GDM1 (cell line): ENCODE data around the gene DGKB.

Source experiments
- DNase-seq: peaks from one replicate; lab custom pipeline; 2025; lab: John Stamatoyannopoulos, UW

DGKB gene

GRCh38 chr7:14760730-14761478, 141.6 kb downstream of the DGKB start:
- DNase-seq = no peak

GRCh38 chr7:14759785-14760184, 142.8 kb downstream of the DGKB start:
- DNase-seq = no peak

DNA sequence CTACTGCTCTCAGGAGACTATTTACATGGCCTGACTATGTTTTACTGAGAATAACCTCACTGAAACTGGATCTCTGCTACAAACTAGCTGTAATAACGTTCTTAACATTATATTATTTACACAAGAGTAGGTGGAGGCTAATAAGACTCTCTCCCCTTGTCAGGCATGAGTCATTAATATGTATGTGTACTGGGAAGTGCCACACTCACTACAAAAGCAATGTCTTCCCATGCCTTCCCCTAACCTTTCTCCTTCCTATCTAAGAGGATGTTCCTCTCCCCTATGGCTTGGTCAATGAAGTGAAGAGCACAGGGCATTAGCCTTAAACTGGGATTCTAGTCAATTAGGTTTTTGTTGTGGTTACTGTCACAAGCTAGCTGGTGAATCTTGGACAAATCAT, 147.9 kb downstream of the DGKB start:
- no peak for DNase-seq

DNA sequence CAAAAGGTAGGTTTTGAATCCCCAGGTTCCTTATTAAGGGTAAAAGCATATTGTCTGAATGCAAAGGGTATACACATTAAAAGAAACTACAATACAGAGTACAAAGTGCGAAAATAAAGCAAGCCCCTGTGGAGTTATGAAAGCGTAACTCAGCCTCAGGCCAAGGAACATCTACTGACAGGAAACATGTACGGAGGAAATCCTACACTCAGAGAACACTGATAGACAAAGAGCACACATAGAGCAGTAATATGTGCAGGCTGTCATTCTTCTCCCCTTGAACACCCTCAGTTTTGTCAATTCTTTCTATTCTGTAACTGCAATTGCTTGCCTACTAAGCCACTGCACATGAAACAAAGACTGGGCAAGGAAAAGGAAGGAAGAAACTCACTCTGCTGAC, 150.2 kb downstream of the DGKB start:
- no peak for DNase-seq

- DNase-seq = peak; percentile 31
These were observed 151.1 kb downstream of the DGKB start for GRCh38 chr7:14751461-14751860.

DNA sequence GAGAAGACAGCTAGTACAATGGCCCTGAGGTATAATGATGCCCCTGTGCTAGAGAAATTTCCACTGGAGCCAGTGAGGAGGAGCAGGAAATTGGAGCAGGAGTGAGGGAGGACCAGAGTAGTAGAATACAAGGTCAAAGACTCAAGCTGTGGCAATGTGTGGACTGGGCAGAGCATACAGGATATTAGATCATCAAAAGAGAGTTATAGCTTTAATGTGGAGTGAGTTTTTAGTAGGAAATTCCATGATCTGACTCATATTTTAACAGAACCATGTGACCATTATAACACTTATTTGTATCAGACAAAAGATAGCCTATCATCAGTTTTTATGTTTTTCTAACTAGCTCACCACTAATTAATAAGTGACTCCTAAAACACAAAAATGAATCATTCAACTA, 154.1 kb downstream of the DGKB start:
- DNase-seq = no peak

- no peak for DNase-seq
These were observed 154.8 kb downstream of the DGKB start for GRCh38 chr7:14747701-14748100.

DNA sequence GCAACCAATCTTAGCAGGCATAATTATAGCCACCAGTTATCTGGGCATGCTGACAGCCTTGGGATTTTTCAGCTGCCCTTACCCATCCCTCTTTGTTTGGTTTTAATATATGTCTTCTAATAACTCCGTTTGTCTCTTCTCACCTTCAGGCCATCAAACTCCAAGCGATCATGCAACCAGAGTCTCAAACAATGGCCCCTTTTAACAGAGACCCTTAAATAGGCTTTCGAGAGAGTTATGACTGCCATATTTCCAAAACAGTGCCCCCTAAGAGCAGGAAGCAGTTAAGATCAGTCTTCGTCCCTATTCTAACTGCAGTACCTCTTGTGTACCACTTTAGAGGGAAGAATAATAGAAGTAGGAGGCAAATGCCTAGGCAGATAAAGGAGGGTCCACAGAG, 157.5 kb downstream of the DGKB start:
- no peak for DNase-seq

GRCh38 chr7:14740606-14741005, 161.9 kb downstream of the DGKB start:
- DNase-seq = no peak

GRCh38 chr7:14739841-14740185, 162.7 kb downstream of the DGKB start:
- DNase-seq = no peak

DNA sequence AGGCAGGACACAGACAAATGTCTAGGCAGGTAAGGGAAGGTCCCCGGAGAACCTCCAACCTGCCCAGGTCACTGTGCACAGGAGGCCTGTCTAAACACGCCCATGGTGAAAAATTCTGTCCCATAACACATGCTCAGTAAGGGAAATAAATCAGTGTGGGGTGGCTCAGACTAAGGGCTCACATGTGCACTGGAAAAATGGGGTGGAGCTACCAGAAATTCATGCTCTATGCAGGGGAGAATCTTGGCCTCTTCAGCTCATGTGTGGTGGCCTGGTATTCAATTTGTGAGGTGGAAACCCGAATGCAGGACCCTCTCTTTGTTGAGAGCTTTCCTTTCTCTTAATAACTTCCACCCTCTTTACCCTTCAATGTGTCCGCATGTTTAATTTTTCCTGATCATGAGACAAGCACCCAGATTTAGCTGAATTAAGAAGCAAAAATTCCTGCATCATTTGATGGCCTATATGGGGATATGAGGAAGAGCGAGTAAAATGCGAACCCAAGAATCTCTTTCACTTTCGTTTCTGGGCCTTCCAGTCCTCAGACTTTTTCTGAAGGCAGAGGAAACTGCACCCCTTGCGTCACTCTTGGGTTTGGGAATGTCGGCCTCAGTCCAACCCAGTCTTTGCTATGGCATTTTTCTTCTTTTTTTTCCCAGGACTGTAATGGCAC, 163.2 kb downstream of the DGKB start:
- DNase-seq = no peak

- peak; percentile 18 for DNase-seq
These were observed 164.5 kb downstream of the DGKB start for GRCh38 chr7:14738086-14738485.

DNA sequence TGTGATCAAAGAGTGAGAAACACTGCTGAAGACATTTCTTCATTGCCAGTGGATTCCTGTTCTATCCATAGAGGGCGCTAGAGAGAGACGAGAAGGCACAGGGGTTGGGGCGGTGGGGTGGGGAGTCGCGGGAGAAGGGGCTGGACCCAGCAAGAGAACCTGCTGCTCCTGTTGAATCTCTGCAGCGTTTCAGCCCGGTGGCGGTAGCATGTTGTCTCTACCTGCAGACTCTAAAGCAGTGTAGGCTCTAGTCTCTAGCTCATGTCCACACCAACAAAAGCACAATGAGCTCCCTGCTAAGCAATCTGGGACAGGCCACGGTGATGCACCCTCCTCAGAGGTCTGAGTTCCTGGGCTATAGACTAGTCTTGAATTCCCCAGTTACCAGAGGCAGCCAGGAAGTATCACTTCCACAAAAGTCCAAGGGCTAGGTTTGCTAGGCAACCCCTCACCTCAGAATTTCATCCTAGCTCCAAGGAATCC, 167.7 kb downstream of the DGKB start:
- DNase-seq = no peak

DNA sequence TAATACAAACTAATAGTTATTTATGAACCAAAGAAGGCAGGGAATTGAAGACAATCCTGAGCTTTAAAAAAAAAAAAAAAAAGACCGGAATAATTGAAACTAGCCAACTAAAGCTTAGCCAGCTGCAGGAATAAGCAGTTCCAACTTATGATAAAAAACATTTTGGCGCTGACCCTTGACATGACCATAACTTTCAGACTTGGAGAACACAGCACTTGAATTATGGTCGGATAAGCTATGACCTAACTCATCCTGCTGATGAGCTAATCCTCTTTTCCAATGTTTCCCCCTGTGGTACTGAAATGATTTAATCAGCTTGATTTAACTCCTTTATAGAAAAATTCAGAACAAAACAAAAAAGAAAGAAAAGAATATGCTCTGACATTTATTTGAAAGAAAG, 181.8 kb downstream of the DGKB start:
- DNase-seq = no peak

DNA sequence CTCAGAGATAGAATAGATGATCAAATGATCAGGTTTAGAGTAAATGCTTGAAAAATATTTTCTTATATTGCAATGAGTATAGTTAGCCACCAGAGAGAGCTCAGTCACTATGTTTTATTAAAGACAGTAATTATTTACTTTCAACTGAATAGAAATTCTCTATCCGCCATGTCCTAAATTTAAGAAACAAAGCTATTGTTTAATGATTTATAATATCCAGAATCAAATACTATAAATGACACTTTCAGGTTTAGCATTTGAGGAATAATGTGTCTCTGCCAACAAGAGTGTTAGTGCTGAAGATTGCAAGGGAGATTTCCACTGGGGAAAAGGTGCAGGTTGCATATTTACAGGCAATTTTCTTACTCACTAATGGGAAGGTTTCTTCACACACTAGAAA, 184.7 kb downstream of the DGKB start:
- no peak for DNase-seq

- no peak for DNase-seq
These were observed 185.4 kb downstream of the DGKB start for GRCh38 chr7:14717169-14717568.

GRCh38 chr7:14714161-14714728, 188.3 kb downstream of the DGKB start:
- no peak for DNase-seq

DNA sequence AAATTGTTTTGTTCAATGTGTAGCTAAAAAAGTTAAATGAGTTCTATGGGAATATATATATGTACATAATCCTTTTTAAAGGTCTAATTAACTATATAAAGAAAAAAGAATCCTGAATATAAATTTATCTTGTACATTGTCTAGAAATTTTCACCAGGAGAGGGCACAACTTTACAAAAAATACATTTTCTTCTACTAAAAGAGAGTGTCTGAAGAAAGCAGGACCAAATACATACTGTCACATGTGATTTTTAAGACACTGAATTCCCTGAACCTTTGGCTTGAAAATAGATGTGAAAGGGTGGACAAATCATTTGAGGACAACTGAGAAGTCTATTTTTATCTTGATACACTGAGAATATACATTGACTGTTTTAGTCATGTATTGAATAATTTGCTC, 204.3 kb downstream of the DGKB start:
- no peak for DNase-seq

DNA sequence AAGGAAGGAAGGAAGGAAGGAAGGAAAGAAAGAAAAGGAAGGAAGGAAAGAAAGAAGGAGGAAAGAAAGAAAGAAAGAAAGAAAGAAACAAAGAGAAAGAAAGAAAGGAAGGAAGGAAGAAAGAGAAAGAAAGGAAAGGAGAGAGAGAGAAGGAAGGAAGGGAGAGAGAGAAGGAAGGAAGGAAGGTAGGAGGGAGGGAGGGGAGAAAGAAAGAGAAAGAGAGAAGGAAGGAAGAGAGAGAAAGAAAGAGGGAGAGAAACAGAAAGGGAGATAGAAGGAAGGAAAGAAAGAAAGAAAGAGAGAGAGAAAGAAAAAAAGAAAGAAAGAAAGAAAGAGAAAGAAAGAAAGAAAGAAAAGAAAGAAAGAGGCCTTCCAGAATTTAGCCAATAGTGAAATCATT, 204.9 kb downstream of the DGKB start:
- DNase-seq = no peak

DNA sequence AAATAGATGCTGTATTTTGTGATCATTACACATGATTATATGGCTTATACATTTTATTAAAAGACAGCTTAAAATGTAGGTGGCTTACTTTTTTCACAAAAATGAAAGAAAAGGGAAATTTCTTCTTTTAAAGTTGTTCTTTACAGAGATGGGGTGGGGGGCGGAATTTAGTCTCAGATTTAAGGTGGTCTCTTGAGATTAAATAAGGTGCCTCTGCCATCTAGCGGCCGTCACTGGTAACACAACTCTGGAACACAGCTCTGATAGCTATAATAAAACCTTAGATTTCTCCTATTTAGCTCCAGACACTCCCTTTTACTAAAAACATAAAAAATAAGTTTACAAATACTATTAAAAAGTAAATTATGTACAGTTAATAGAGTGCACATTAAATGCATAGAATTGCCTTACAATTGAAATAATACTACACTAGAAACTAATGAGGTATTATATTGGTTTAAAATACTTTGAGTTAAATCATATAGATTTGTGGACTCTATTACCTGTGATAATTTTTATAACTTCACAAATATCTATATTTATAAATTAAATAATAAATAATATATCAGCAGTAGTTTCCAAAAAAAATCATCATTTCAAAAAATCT, 210.9 kb downstream of the DGKB start:
- no peak for DNase-seq

- DNase-seq = no peak
These were observed 211.5 kb downstream of the DGKB start for GRCh38 chr7:14691034-14691433.

- DNase-seq = no peak
These were observed 212.1 kb downstream of the DGKB start for GRCh38 chr7:14690486-14690885.

DNA sequence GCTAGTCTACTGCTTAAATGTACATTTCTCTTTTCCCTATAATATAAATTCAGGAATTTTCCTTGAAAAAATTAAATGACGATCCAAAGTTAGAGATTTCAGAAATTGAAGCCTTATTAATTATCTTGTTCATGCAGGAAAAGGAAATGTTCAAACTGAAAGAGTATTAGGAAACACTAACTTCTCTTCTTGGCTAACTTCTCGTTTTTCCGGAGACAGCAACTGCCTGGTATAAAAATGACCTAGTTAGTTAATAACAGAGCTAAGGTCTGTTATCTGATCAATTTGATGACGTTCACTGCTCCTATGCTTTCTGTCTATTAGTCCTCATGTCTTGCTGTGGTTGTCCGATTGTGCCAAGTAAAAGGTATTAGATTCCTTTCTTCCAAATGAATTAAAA, 212.5 kb downstream of the DGKB start:
- DNase-seq = no peak
